HG03280 (cell line): ENCODE measurements around the gene PYGL.
"Not testable (repeated sequence)": the region's sequence is repeated elsewhere in the genome, so short reads cannot be mapped to it uniquely, and the experiment has no call there.

ENCODE experiments used
- ATAC-seq: cut with Tn5 transposase; IDR thresholded peaks from one replicate; pipeline ENCODE4 v1.9.1; 2021; ENCODE audit warnings: mild to moderate bottlenecking, moderate library complexity; ENCODE audit not compliant: unreplicated experiment

Gene PYGL

GRCh38 chr14:50929506-50929905, 14.8 kb downstream of the PYGL start:
- no peak for ATAC-seq

GRCh38 chr14:50928002-50928635, 16.2 kb downstream of the PYGL start:
- no peak for ATAC-seq

- no peak for ATAC-seq
Observed at GRCh38 chr14:50926851-50927386, 17.4 kb downstream of the PYGL start.

- ATAC-seq: no peak
Observed at GRCh38 chr14:50924843-50925242, 19.4 kb downstream of the PYGL start.

GRCh38 chr14:50924236-50924635, 20.0 kb downstream of the PYGL start:
- ATAC-seq: no peak

GRCh38 chr14:50922803-50923202, 21.5 kb downstream of the PYGL start:
- ATAC-seq: no peak

GRCh38 chr14:50920482-50921230, 23.6 kb downstream of the PYGL start:
- ATAC-seq: no peak

- ATAC-seq: not testable (repeated sequence)
Observed at GRCh38 chr14:50919524-50919923, 24.8 kb downstream of the PYGL start.

GRCh38 chr14:50917449-50917848, 26.8 kb downstream of the PYGL start:
- no peak for ATAC-seq

- no peak for ATAC-seq
Observed at GRCh38 chr14:50910495-50911420, 33.5 kb downstream of the PYGL start.

GRCh38 chr14:50906326-50907065, 37.8 kb downstream of the PYGL start:
- ATAC-seq: no peak

- ATAC-seq: no peak
Observed at GRCh38 chr14:50904719-50905118, 39.6 kb downstream of the PYGL start.

- ATAC-seq: no peak
Observed at GRCh38 chr14:50901361-50901760, 42.9 kb downstream of the PYGL start.

- no peak for ATAC-seq
Observed at GRCh38 chr14:50897658-50898175, 46.6 kb downstream of the PYGL start.

- ATAC-seq: not testable (repeated sequence)
Observed at GRCh38 chr14:50897005-50897404, 47.3 kb downstream of the PYGL start.

GRCh38 chr14:50896421-50896820, 47.9 kb downstream of the PYGL start:
- ATAC-seq: not testable (repeated sequence)

- ATAC-seq: no peak
Observed at GRCh38 chr14:50892255-50892654, 52.0 kb downstream of the PYGL start.

GRCh38 chr14:50887476-50887875, 56.8 kb downstream of the PYGL start:
- ATAC-seq: no peak

- ATAC-seq: no peak
Observed at GRCh38 chr14:50883827-50884197, 60.5 kb downstream of the PYGL start.
